Progenitor cell of endocrine pancreas (in vitro differentiated cells): ENCODE data around the gene KCNG4. TPM values are rescaled to one million over a fixed set of nuclear protein-coding genes. Genes with fewer than 3 reads are reported as not detected.

Source experiments
- DNase-seq: peaks from one replicate; pipeline ENCODE4 v3.0.0; 2021; ENCODE audit warnings: low spot score; ENCODE audit not compliant: unreplicated experiment
- H3K27ac Mint-ChIP-seq: 2 replicates; pipeline ENCODE4 v1.8.0; 2021; ENCODE audit warnings: mild to moderate bottlenecking, moderate library complexity, mixed read lengths
- H3K27me3 Mint-ChIP-seq: 2 replicates; pipeline ENCODE4 v1.8.0; 2021; ENCODE audit warnings: mixed read lengths
- H3K36me3 Mint-ChIP-seq: 2 replicates; pipeline ENCODE4 v1.8.0; 2022; ENCODE audit warnings: mixed read lengths; ENCODE audit not compliant: insufficient read depth
- H3K4me1 Mint-ChIP-seq: 2 replicates; pipeline ENCODE4 v1.8.0; 2021; ENCODE audit warnings: low read depth, mixed read lengths
- H3K4me3 Mint-ChIP-seq: 2 replicates; pipeline ENCODE4 v1.8.0; 2021; ENCODE audit warnings: low read depth, mild to moderate bottlenecking, moderate library complexity, mixed read lengths
- H3K9me3 Mint-ChIP-seq: 2 replicates; pipeline ENCODE4 v1.8.0; 2021; ENCODE audit warnings: low read depth, mixed read lengths
- CTCF ChIP-seq: fragments of 200-600 bp; sonication (generic); IDR thresholded peaks from one replicate; pipeline ENCODE4 v1.5.0; 2021; ENCODE audit warnings: antibody characterized with exemption, mild to moderate bottlenecking; ENCODE audit not compliant: unreplicated experiment
- long read RNA-seq: library from polyadenylated mRNA; unstranded; transcript quantifications from one replicate; pipeline ENCODE4 v2.0.0, GENCODE V29; 2020
- total RNA-seq: library from RNA; stranded (reverse); gene quantifications from 2 replicates; pipeline ENCODE4 v1.2.1, GENCODE V29; 2021

Gene KCNG4
- total RNA-seq: not detected in 2 replicates
- long read RNA-seq: 0 reads

- H3K4me1 Mint-ChIP-seq: no peaks in the 10 kb centered on the region
- no peak within 1 kb of the TSS for H3K4me3 Mint-ChIP-seq
- DNase-seq: no peak
- no peaks in the 10 kb centered on the region for H3K36me3 Mint-ChIP-seq
- H3K27ac Mint-ChIP-seq: no peak within 1 kb of the TSS
- H3K27me3 Mint-ChIP-seq: peaks cover 36% of the 10 kb centered on the region
- no peak for TF ChIP-seq CTCF
- no peaks in the 10 kb centered on the region for H3K9me3 Mint-ChIP-seq
Observed at GRCh38 chr16:84239909-84240308, at the start of gene KCNG4. Gene KCNG4 (minus strand): TSS chr16:84240012. CDS start chr16:84237485, 2,527 bp downstream.

- no peak for DNase-seq
- no peak for TF ChIP-seq CTCF
- peaks cover 27% of the 10 kb centered on the region for H3K27me3 Mint-ChIP-seq
- H3K4me3 Mint-ChIP-seq: no peak overlapping the region
- no peaks in the 10 kb centered on the region for H3K36me3 Mint-ChIP-seq
- peaks cover 3% of the 10 kb centered on the region for H3K9me3 Mint-ChIP-seq
- H3K4me1 Mint-ChIP-seq: peaks cover 2% of the 10 kb centered on the region
- no peak overlapping the region for H3K27ac Mint-ChIP-seq
Observed at GRCh38 chr16:84288902-84289301, 49.1 kb upstream of the KCNG4 start.

- Mint-ChIP-seq H3K9me3 (peaks cover 3% of the 10 kb centered on the region), H3K36me3 (no peaks in the 10 kb centered on the region), H3K27me3 (peaks cover 30% of the 10 kb centered on the region), H3K4me3 (no peak overlapping the region), H3K4me1 (peaks cover 2% of the 10 kb centered on the region), H3K27ac (no peak overlapping the region)
- TF ChIP-seq CTCF: no peak
- DNase-seq: no peak
Observed at GRCh38 chr16:84286578-84287240, 46.9 kb upstream of the KCNG4 start.

GRCh38 chr16:84284154-84284722, 44.4 kb upstream of the KCNG4 start:
- Mint-ChIP-seq H3K9me3 (peaks cover 3% of the 10 kb centered on the region), H3K27me3 (peaks cover 30% of the 10 kb centered on the region), H3K4me3 (no peak overlapping the region), H3K4me1 (peaks cover 2% of the 10 kb centered on the region), H3K27ac (no peak overlapping the region), H3K36me3 (no peaks in the 10 kb centered on the region)
- no peak for TF ChIP-seq CTCF
- DNase-seq: no peak

- Mint-ChIP-seq H3K27ac (no peak overlapping the region), H3K4me1 (peaks cover 2% of the 10 kb centered on the region), H3K36me3 (no peaks in the 10 kb centered on the region), H3K27me3 (peaks cover 34% of the 10 kb centered on the region), H3K9me3 (peaks cover 3% of the 10 kb centered on the region), H3K4me3 (no peak overlapping the region)
- TF ChIP-seq CTCF: no peak
- no peak for DNase-seq
Observed at GRCh38 chr16:84283314-84284153, 43.7 kb upstream of the KCNG4 start.
